Measurements from ENCODE around the gene PCCA.
"Not testable (repeated sequence)": the region's sequence is repeated elsewhere in the genome, so short reads cannot be mapped to it uniquely, and the experiment has no call there.

Gene PCCA

GRCh38 chr13:100197591-100198365 lies 108.9 kb downstream of the PCCA start:
- no peak for FAIRE-seq

GRCh38 chr13:100203696-100204367 lies 114.9 kb downstream of the PCCA start:
- no peak for FAIRE-seq

DNA sequence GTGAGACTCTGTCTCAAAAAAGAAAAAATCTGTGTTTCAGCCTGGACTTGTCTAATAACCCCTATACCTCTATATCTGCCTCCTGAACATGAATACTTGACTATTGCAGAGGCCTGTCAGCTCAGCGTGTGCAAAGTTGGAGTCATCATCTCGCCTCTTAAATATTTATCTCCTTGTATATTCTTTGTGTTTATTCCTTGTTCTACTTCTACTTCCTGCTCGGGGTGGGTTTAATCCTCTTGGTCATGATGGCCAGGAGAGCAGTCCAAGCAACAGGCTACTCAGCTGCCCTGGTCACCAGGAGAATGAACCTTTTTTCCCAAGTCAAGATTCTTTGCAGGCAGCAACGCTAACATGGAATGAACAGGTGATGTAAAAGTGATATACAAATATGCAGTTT lies 119.1 kb downstream of the PCCA start:
- FAIRE-seq, result no peak

DNA sequence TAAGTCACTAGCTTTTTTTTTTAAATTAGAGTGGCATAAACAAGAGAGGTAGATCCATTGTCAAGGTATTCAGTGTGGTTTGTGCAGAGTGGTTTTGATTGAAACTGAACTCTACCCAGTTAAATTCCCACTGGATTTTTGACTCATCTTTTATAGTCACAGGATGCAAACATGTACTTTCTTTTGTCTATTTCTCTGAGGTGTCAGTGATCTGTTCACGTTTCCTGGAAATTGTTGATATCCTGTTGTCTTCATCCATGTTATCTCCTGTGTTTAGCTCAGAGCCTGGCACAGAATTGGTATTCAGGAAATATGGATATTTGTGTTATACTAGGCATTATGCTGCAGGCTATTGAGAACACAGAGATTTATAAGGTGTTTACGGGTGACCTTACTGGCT lies 119.7 kb downstream of the PCCA start:
- FAIRE-seq, result no peak

DNA sequence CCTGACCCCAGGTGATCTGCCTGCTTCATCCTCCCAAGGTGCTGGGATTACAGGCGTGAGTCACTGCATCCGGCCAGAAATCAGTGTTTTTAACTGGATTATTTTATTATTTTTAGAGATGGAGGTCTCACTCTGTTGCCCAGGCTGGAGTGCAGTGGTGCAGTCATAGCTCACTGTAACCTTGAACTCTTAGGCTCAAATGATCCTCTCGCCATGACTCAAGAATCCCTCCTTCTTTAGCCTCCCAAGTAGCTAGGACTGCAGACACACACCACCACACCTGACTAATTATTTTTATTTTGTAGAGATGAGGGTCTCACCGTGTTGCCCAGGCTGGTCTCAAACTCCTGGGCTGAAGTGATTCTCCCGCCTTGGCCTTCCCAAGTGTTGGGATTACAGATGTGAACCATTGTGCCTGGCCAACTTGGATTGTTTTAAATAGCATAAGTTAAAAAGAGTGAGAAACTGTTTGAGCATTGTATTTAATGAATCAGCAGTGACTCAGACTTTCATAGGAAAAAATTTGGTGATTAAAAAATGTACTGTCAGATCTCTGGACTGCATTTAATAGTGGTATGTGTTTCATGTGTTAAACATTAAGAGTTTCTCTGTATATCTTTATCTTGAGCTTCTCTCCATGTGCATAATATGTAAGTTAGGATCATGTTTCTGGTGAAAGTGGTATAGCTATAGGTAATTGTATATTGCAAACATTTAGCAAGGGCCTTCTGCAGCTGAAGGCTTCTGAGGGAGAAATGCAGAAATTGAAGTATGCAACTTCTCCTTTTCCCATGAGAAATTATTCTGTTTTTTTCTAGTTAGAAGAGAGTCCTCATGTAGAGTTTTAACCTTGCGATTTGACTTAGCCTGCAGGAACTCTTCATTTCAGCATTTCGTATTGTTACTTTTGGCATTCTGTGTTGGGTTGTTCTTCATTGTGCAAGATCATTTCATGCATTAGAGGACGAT lies 121.2 kb downstream of the PCCA start:
- no peak for FAIRE-seq

GRCh38 chr13:100211016-100211710 lies 122.3 kb downstream of the PCCA start:
- no peak for FAIRE-seq

DNA sequence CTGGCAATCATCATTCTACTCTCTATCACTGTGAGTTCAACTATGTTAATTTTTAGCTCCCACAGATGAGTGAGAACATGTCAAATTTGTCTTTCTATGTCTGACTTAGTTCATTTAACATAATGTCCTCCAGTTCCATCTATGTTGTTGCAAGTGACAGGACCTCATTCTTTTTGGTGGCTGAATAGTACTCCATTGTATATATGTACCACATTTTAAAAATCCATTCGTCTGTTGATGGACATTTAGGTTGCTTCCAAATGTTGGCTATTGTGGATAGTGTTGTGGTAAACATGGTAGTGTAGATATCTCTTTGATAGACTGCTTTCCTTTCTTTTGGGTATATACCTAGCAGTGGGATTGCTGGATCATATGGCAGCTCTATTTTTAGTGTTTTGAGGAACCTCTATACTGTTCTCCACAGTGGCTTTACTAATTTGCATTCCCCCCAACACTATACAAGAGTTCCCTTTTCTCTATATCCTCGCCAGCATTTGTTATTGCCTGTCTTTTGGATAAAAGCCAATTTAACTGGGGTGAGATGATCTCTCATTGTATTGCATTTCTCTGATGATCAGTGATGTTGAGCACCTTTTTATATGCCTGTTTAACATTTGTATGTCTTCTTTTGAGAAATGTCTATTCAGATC lies 124.1 kb downstream of the PCCA start:
- FAIRE-seq, result no peak

- no peak for FAIRE-seq
Observed at GRCh38 chr13:100213576-100213975, 124.7 kb downstream of the PCCA start.

GRCh38 chr13:100214886-100215285 lies 126.0 kb downstream of the PCCA start:
- FAIRE-seq, result no peak

DNA sequence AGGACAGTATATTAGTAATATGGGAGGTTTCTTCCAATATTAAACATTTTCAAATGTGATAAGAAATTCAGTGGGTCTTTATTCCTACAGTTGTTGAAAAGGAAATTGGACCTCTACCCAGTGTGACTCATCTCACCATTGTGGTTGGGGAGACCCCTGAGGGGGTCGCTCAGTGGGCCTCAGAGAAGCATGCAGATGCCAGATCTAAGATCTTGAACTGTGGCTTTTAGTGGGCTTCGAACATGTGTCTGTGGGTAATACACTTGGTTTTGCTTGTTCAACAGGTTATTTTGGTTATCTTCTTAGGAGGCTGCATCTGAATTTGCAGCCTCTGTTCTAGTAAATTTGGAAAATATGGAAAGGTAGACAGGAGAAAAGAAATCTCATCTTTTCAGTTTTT lies 132.3 kb downstream of the PCCA start:
- no peak for FAIRE-seq

- FAIRE-seq, result not testable (repeated sequence)
Observed at GRCh38 chr13:100223966-100224530, 135.2 kb downstream of the PCCA start.

GRCh38 chr13:100229603-100230002 lies 140.7 kb downstream of the PCCA start:
- FAIRE-seq, result no peak

DNA sequence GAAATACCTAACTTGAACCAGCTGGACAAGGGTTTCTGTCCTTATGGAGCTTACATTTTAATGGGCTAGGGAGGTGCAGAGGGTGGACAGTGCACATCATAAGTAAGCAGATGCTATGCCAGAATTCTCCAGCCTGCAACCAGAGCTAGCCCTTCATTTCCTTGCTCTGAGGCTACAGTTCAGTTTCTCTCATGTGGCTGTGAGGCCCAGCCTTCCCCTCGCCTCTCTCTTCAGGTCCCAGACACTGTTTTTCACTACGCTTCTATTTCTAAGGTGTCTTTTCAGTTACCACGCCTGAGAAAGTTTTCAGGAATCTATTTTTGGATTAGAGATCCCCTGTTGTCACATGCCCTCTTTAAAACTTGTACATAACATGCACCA lies 141.9 kb downstream of the PCCA start:
- no peak for FAIRE-seq

GRCh38 chr13:100231176-100231575 lies 142.3 kb downstream of the PCCA start:
- FAIRE-seq, result no peak

- FAIRE-seq, result no peak
Observed at GRCh38 chr13:100234006-100234405, 145.1 kb downstream of the PCCA start.

DNA sequence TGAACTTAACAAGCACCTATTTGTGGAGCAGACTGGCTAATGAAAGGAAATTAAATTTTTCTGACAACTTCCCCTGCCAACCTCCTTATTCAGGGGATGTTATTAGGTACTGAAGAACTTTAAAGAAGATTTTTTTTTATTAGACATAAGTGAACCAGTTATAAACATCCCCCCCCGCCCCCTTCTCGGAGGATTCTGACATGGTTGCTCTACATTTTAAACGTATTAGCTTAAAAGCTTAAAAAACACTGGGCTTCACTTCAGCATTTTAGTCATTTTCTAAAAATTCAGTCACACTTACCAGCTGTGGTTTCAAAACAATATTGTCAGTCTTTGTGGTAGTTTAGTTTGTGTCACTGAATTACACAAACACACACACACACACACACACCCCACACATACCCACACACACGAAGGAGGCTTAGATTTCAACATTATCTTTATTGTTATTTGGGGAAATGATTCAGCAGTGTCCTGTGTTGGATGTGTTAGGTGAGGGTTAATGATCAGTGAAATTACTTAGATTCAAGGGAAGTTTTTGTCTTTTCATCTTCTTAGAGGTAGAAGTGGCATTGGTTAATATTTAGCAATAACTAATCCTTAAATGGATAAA lies 145.7 kb downstream of the PCCA start:
- no peak for FAIRE-seq

DNA sequence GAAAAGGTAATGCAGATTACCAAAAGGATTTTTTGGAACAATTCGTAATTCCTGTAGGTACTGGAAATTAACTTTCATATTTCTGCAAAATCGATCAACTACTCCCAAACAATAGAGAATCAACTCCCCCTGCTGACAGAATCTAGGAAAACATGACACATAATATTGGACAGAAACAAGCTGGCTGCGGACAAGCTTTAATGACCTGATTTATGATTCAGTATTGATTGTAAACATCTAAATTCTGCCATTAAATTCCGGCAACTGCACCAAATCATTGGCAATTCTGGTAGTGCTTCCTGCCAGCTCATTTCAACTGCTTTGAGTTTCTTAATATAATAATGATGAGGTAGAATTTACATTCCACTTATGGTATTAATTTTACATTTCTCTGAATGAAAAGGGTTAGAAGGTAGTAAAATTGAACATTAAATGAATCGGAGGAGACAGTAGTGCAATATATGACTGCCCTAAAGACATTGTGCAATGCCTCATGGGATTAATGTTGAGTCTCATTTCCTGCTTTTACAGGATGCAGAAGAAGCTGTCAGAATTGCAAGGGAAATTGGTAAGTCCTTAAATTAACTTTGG lies 146.5 kb downstream of the PCCA start:
- no peak for FAIRE-seq

DNA sequence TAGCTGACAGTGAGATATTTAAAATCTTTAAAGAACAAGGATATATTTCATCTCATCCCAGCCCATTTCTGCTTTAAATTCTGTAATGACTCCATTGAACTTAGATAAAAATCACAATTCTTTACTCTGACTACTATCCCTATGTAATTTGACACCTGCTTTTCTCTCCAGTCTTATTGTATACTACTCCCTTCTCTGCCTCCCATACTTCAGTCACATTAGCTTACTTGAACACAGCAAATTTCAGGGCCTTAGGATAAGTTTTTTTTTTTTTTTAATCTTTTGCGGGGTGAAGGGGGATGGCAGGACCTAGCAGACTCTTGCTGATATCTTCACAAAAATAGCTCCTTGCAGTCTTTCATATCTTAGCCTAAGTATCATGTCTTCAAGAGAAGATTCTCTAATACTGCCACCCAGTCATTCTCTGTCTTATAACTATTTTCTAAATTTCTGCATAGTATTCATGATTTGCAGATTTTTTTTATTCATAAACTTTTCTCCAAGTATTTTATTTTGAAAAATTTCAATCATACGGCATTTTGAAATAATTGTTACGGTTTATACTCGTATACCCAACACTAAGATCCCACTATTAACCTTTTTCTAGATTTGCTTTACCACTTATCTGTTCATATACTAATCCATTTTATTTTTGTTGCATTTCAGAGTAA lies 151.4 kb downstream of the PCCA start:
- no peak for FAIRE-seq

DNA sequence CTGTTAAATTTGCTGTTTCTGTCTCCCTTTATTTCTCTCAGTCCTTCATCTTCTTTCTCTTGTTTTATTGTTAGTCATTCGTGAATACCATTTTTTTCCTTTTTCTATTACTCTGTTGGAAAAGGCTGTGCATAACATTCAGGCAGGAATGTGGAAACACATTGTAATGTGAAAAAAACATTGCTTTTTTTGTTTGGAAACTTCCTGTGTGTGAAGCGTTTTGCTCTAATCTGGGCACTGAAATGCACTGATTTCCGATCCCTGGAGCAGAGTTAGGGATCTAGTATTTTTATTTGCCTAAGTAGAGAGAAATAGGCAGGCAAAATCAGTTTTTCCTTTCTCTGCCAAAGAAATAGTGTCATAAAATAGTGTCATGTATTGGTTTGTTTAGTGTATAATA lies 155.5 kb downstream of the PCCA start:
- FAIRE-seq, result no peak

GRCh38 chr13:100245104-100245503 lies 156.2 kb downstream of the PCCA start:
- no peak for FAIRE-seq
